Skin epidermis (tissue), 12 donors: ENCODE results near the gene SEMA5A.

ENCODE experiments used
- H3K27ac ChIP-seq, 21 experiments: fragments of 200-600 bp; sonication (generic) in 11 of 21; one replicate each; pipeline ENCODE4 v1.5.0; 2020; ENCODE audit warnings: mild to moderate bottlenecking in 3 of 21, inconsistent platforms in 2 of 21, moderate library complexity in 2 of 21
- H3K4me3 ChIP-seq, 7 experiments: fragments of 200-600 bp; sonication (generic) in 2 of 7; one replicate each; pipeline ENCODE4 v1.5.0; 2020; ENCODE audit warnings: inconsistent platforms in 2 of 7, mild to moderate bottlenecking in 2 of 7, moderate library complexity in 1 of 7

Gene SEMA5A

GRCh38 chr5:9348401-9348996 lies 197.4 kb downstream of the SEMA5A start:
- Histone ChIP-seq H3K27ac (peak overlapping the region in 3 of 21 experiments; percentile 2 to 54 (median 7)), H3K4me3 (no peak overlapping the region)

GRCh38 chr5:9347541-9348295 lies 198.2 kb downstream of the SEMA5A start:
- H3K27ac ChIP-seq: no peak overlapping the region
- no peak overlapping the region for H3K4me3 ChIP-seq

- H3K27ac ChIP-seq: no peak overlapping the region
- H3K4me3 ChIP-seq: no peak overlapping the region
Observed at GRCh38 chr5:9347032-9347431, 198.8 kb downstream of the SEMA5A start.

GRCh38 chr5:9344751-9345240 lies 201.1 kb downstream of the SEMA5A start:
- Histone ChIP-seq H3K4me3 (no peak overlapping the region), H3K27ac (no peak overlapping the region)

- H3K27ac ChIP-seq: peak overlapping the region in 1 of 21 experiments; percentile 40
- H3K4me3 ChIP-seq: no peak overlapping the region
Observed at GRCh38 chr5:9343146-9343850, 202.6 kb downstream of the SEMA5A start.

- Histone ChIP-seq H3K4me3 (no peak overlapping the region), H3K27ac (no peak overlapping the region)
Observed at GRCh38 chr5:9342161-9342787, 203.6 kb downstream of the SEMA5A start.

GRCh38 chr5:9340085-9340484 lies 205.8 kb downstream of the SEMA5A start:
- H3K27ac ChIP-seq: peak overlapping the region in 1 of 21 experiments; percentile 4
- no peak overlapping the region for H3K4me3 ChIP-seq

- H3K27ac ChIP-seq: no peak overlapping the region
Observed at GRCh38 chr5:9339206-9339818, 206.6 kb downstream of the SEMA5A start.

GRCh38 chr5:9338796-9339195 lies 207.1 kb downstream of the SEMA5A start:
- peak overlapping the region in 1 of 21 experiments; percentile 3 for H3K27ac ChIP-seq
- no peak overlapping the region for H3K4me3 ChIP-seq

More at GRCh38 chr5:9339206-9339818, 206.6 kb downstream of the SEMA5A start:
- H3K4me3 ChIP-seq: no peak overlapping the region

GRCh38 chr5:9337928-9338595 lies 207.8 kb downstream of the SEMA5A start:
- Histone ChIP-seq H3K4me3 (no peak overlapping the region), H3K27ac (peak overlapping the region in 2 of 21 experiments; percentile 9 to 41)

GRCh38 chr5:9335754-9336495 lies 209.9 kb downstream of the SEMA5A start:
- H3K27ac ChIP-seq: no peak overlapping the region
- H3K4me3 ChIP-seq: no peak overlapping the region

GRCh38 chr5:9335269-9335668 lies 210.6 kb downstream of the SEMA5A start:
- no peak overlapping the region for H3K27ac ChIP-seq
- no peak overlapping the region for H3K4me3 ChIP-seq

GRCh38 chr5:9332026-9332425 lies 213.8 kb downstream of the SEMA5A start:
- Histone ChIP-seq H3K4me3 (no peak overlapping the region), H3K27ac (no peak overlapping the region)

GRCh38 chr5:9331372-9331771 lies 214.5 kb downstream of the SEMA5A start:
- no peak overlapping the region for H3K27ac ChIP-seq
- no peak overlapping the region for H3K4me3 ChIP-seq

GRCh38 chr5:9329125-9329524 lies 216.8 kb downstream of the SEMA5A start:
- H3K27ac ChIP-seq: no peak overlapping the region

GRCh38 chr5:9325549-9325948 lies 220.3 kb downstream of the SEMA5A start:
- Histone ChIP-seq H3K27ac (no peak overlapping the region), H3K4me3 (no peak overlapping the region)

More at GRCh38 chr5:9329125-9329524, 216.8 kb downstream of the SEMA5A start:
- no peak overlapping the region for H3K4me3 ChIP-seq

GRCh38 chr5:9324348-9325077 lies 221.4 kb downstream of the SEMA5A start:
- no peak overlapping the region for H3K4me3 ChIP-seq
- H3K27ac ChIP-seq: no peak overlapping the region

GRCh38 chr5:9320652-9321051 lies 225.2 kb downstream of the SEMA5A start:
- H3K4me3 ChIP-seq: no peak overlapping the region
- no peak overlapping the region for H3K27ac ChIP-seq
